GM18499 (cell line): ENCODE data around the gene ST6GALNAC1.

ENCODE experiments used
- ATAC-seq: cut with Tn5 transposase; IDR thresholded peaks from one replicate; pipeline ENCODE4 v1.9.1; 2021; ENCODE audit warnings: moderate number of reproducible peaks; ENCODE audit not compliant: insufficient read depth, unreplicated experiment

ST6GALNAC1 gene, protein sequence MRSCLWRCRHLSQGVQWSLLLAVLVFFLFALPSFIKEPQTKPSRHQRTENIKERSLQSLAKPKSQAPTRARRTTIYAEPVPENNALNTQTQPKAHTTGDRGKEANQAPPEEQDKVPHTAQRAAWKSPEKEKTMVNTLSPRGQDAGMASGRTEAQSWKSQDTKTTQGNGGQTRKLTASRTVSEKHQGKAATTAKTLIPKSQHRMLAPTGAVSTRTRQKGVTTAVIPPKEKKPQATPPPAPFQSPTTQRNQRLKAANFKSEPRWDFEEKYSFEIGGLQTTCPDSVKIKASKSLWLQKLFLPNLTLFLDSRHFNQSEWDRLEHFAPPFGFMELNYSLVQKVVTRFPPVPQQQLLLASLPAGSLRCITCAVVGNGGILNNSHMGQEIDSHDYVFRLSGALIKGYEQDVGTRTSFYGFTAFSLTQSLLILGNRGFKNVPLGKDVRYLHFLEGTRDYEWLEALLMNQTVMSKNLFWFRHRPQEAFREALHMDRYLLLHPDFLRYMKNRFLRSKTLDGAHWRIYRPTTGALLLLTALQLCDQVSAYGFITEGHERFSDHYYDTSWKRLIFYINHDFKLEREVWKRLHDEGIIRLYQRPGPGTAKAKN

DNA sequence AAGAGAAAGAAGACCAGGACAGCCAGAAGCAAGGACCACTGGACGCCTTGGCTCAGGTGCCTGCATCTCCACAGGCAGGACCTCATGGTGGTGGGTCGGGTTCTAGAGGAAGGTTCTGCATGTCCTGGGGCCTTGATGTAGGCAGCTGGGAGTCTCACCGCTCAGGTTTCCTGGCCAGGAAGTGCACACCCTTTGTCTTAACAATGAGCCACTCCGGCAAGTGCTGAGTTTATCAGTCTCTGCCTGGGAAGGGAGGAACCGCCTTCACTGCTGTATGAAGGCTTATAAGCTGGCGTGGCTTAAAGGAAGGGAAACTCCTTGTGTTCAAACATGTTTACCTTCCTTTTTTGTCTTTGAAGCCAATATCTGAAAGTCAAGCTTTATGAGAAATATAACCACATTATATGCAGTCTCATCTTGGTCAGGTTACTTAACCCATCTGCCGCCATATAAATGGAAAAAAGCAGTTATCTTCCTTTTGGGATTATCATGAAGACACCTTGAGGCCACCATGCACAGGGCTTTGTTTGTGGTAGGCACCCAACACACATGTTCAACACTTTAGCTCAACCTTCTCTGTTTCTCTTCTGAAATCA lies at the start of gene ST6GALNAC1:
ST6GALNAC1 (minus strand) TSS at position 205 of the 596 bp plus-strand sequence; CDS start at position 86, 119 bp downstream.
- no peak for ATAC-seq

- no peak for ATAC-seq
Observed at GRCh38 chr17:76691379-76692191, 48.0 kb upstream of the ST6GALNAC1 start.

GRCh38 chr17:76690596-76691280 lies 47.2 kb upstream of the ST6GALNAC1 start:
- no peak for ATAC-seq

DNA sequence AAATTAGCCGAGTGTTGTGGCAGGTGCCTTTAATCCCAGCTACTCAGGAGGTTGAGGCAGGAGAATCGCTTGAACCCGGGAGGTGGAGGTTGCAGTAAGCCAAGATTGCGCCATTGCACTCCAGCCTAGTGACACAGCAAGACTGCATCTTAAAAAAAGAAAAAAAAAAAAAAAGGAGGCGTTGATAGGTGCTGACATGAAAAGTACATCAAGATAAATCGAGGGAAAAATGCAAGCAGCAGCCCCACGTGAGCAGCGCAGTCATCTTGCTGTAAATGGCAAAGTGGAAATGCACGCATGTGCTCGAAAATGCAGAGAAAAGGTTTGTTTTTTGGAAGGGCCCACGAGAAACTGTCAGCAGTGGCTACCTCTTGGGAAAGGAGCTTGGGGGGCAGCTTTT lies 46.3 kb upstream of the ST6GALNAC1 start:
- ATAC-seq, result no peak

- no peak for ATAC-seq
Observed at GRCh38 chr17:76688165-76688622, 44.6 kb upstream of the ST6GALNAC1 start.

GRCh38 chr17:76687298-76688164 lies 44.0 kb upstream of the ST6GALNAC1 start:
- no peak for ATAC-seq

DNA sequence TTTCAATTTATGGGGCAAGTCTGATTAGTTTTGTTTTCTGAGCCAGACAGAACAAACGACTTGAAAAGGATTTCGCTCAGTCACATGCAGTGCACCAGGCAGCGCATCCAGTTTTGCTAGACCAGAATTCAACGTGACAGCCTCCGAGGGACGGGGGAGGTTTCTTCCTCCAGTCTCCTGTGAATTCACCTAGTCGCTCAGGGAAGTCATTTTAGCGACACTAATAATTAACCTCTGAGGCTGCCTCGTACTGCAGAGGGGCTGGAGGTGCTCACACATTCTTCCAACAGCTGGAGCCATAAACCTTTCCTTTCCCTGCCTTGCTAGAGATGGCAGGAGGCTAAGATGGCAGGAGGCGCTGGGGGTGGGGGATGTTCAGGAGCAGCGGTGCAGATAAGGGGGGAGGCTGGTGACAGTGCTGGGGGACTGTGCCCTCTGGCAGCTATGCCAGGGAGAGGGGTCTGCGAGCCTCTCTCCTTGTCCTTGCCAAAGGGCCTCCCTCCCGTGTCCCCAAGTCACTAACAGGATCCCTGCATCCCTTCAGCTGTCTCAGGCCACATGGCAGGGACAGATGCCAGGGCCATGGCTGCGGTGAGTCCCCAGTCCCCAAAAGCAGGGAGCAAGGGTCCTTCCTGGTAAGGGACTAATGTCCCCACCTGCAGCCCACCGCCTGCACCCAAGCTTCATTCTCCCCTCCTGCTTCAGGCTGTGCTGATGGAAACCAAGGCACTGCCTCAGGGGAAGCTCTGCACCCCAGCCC lies 43.2 kb upstream of the ST6GALNAC1 start:
- no peak for ATAC-seq

DNA sequence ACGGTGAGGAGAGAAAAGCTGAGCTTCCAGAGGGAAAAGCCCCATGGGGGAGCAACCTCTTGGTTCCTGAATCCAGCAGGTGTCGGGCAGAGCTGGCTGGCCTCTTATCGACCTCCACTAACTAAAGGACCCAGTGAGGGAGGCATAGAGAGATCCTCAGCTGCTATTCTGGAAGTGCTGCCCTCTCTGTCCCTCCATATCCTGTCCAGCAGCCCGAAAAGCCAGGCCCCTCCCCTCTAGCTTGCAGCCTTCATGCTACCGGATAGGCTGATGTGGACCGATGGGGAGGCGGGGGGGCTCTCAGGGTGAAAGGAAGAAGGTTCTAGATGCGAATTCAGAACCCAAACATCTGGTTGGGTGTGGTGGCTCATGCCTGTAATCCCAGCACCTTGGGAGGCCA lies 42.3 kb upstream of the ST6GALNAC1 start:
- ATAC-seq, result no peak

- ATAC-seq, result no peak
Observed at GRCh38 chr17:76685366-76685765, 41.8 kb upstream of the ST6GALNAC1 start.

DNA sequence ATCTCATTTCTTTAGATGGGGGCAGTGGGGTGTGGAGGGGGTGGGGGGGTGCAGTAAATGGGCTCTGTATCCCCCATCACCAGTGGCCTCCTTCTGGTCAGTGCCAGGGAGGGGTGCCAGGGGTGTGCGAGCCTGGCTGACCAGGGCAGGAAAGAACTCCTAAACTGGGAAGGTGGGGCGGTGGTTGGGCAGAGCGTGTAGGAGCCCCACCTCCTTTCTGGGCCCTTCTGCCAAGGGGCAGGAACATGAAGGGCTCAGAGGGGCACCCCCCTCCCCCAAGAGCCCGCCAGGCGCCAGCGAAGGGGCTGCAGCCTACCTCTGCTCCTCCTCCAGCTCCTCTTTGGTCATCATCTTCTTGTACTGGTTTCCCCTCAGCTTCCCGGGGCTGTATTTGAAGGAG lies 41.2 kb upstream of the ST6GALNAC1 start:
- ATAC-seq, result no peak

DNA sequence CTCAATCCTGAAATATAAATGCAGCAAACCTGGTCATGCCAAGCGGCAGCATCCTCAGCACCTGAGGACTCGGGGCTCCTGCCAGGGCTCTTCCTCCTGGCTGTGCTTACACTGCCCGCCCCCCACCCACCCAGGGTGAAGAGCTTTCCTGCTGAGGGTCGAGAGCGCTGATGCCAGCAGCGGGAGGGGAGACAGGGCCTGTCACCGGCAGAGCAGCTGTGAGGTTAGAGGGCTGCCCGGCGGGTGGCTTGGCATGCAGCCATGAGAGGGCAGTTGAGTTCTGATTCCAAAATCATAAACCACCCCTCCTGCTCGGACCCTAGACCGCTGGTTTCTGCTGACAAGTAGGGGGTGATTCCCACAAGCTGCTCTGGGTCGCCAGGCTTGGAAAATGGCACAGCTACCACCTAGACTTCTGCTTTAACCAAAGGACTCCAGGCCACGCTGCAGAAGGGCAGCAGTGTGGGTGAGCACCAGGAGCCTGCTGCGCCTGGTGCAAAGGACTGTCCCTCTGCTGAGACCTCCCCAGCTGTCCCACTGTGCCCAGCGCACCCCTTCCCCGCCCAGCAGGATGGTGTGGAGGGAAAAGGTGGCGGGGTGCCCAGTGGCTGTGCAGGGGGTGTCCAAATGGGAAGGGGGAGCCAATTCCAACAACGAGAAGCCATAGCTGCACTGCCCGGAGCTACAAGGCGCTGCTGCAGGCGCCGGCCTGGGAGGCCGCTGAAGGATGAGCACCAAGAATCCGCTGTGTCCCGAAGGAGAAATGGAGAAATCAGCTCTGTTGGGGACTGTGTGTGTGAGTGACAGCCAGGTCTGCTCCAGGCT lies 40.6 kb upstream of the ST6GALNAC1 start:
- ATAC-seq, result no peak

- ATAC-seq, result no peak
Observed at GRCh38 chr17:76683011-76683755, 39.6 kb upstream of the ST6GALNAC1 start.

DNA sequence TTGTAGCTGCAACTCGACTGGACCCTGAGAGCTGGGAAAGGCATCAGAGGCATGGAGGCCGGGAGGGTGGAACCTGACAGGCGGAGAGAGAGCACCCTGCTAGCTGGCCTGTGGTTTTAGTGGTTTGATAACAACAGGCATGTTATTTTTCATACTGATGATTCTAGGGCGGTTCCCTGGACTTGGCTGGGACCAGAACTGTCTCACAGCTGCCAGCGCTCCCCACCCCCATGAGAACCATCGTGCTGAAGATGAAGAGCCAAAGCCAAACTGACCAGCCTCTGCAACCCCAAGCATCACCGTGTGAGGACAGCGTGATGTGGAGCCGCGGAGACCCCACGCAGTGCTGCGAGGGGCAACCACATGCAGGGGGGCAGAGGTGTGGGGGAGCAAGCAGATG lies 38.7 kb upstream of the ST6GALNAC1 start:
- no peak for ATAC-seq

DNA sequence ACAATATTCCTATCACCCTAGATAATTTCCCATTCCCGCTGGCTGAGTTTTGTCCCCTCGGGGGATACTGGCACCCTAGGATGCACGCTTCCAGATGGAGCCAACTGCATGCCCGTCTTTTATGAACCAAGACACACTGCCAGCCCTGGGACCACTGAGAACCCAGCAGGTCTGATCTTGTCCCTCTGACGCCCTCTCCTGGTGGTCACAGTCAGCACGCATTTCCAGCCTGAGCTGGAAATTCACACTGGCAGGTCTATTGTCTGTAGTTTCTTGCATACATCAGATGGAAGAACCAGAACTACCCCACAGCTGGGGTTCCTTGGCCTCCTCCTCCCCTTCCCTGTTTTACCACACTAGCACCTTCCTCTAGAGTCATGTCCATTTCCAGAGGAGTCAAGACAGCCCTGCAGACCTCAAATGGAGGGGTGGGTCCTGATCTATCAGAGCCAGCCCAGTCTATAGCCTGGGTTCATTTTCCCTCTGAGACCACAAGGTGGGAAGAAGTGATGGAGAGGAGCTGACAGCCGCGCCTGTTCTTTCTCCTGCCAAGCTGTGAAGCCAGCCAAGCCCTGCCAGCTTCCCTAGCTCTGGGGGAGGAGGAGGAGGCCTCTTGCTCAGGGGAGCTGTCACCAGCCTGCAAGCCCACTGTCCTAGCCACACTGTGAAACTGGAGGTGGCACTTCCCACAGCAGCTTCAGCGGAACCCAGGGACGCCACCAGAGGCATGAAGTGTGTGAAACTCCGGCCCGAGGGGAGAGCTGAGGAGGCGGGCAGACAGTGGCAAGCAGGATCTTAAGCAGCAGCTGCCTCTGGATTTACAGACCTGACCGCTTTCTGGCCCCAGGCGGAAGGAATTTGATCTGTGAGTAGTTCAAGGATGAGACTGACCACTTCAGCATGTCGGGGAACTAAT lies 37.9 kb upstream of the ST6GALNAC1 start:
- ATAC-seq, result no peak

- no peak for ATAC-seq
Observed at GRCh38 chr17:76679239-76679638, 35.7 kb upstream of the ST6GALNAC1 start.

DNA sequence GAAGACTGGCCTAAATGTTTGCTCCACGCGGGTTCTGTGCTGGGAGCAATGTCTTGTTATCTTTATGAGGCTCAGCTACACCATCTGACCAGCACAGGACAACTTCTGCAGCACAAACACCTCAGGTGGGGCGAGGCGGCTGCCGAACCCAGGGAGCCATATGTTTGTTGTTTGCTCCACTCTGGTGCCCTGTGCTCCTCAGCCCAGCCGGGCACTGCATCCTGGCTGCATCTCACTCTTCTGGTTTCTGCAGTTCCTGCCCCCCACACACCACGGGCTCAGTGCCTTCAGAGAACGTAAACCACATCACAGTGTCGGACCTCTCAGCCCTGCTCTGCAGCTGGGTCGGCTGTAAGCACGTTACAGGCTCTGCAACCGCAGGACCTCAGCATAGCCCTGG lies 34.8 kb upstream of the ST6GALNAC1 start:
- ATAC-seq, result no peak
